MG63 (cell line): ENCODE measurements around the gene SFXN5. TPM values are rescaled to one million over a fixed set of nuclear protein-coding genes. Genes with fewer than 3 reads are reported as not detected.

Source experiments
- total RNA-seq: library from RNA; depleted of rRNA; stranded (reverse); fragments of >200 nt; shearing (Covaris generic); gene quantifications from 2 replicates; pipeline ENCODE4 v1.2.3, GENCODE V29; 2014; ENCODE audit warnings: low replicate concordance; rRNA removed

The SFXN5 gene
- total RNA-seq, 1 experiment from 2014 or later: 2.4 TPM

Other genes with a start within 250 kb of the SFXN5 start
- 11.7 and 22.2 TPM in 2 replicates for gene EXOC6B, start 245.7 kb downstream of the SFXN5 start, total RNA-seq
- 57.7 and 57.8 TPM in 2 replicates for gene SPR, start 184.3 kb downstream of the SFXN5 start, total RNA-seq
- gene EMX1, start 154.2 kb downstream of the SFXN5 start, total RNA-seq: not detected in 2 replicates
- 25.8 and 43.8 TPM in 2 replicates for gene RAB11FIP5, start 41.2 kb upstream of the SFXN5 start, total RNA-seq
- 0.16 TPM in 1 of 2 replicates, not detected in the other for gene NOTO, start 130.9 kb upstream of the SFXN5 start, total RNA-seq
- 26.2 and 57.3 TPM in 2 replicates for gene SMYD5, start 142.5 kb upstream of the SFXN5 start, total RNA-seq
- gene PRADC1, start 161.5 kb upstream of the SFXN5 start, total RNA-seq: 30.0 and 35.7 TPM in 2 replicates
- gene CCT7, start 162.6 kb upstream of the SFXN5 start, total RNA-seq: 891 and 917 TPM in 2 replicates
- gene FBXO41, start 212.8 kb upstream of the SFXN5 start, total RNA-seq: 0.32 and 1.4 TPM in 2 replicates
- gene EGR4, start 221.8 kb upstream of the SFXN5 start, total RNA-seq: not detected in 2 replicates